BLaER1 treated with 17β-estradiol and CSF1 and Interleukin-3, amounts not matched to agents 10 nM and 100 nM (cell line): ENCODE results near the gene ZNF136.

Experiments
- H3K27ac ChIP-seq, 11 experiments: shearing (Covaris generic); formaldehyde crosslinking; 2 replicates each; pipeline ENCODE4 v1.8.1; 2022
- H3K27me3 ChIP-seq, 11 experiments: shearing (Covaris generic); formaldehyde crosslinking; 2 replicates each; pipeline ENCODE4 v1.8.1; 2022
- H3K36me3 ChIP-seq, 11 experiments: shearing (Covaris generic); formaldehyde crosslinking; 2 replicates each; pipeline ENCODE4 v1.8.1; 2022
- H3K4me1 ChIP-seq, 10 experiments: shearing (Covaris generic); formaldehyde crosslinking; 2 replicates each; pipeline ENCODE4 v1.8.1; 2022
- H3K4me2 ChIP-seq, 11 experiments: shearing (Covaris generic); formaldehyde crosslinking; 2 replicates each; pipeline ENCODE4 v1.8.1; 2022
- H3K4me3 ChIP-seq, 10 experiments: shearing (Covaris generic); formaldehyde crosslinking; 2 replicates each; pipeline ENCODE4 v1.8.1; 2022
- H3K9ac ChIP-seq, 11 experiments: shearing (Covaris generic); formaldehyde crosslinking; 2 replicates each; pipeline ENCODE4 v1.8.1; 2022
- H3K9me3 ChIP-seq, 11 experiments: shearing (Covaris generic); formaldehyde crosslinking; replicated peaks in 1 of 11; 2 replicates each; pipeline ENCODE4 v1.8.1; 2022
- H4K20me1 ChIP-seq, 11 experiments: shearing (Covaris generic); formaldehyde crosslinking; 2 replicates each; pipeline ENCODE4 v1.8.1; 2022
- Cebpa-rat ChIP-seq, 11 experiments: shearing (Covaris generic); IDR thresholded peaks; 2 replicates each; pipeline ENCODE4 v1.8.1; 2022

ZNF136 gene

DNA sequence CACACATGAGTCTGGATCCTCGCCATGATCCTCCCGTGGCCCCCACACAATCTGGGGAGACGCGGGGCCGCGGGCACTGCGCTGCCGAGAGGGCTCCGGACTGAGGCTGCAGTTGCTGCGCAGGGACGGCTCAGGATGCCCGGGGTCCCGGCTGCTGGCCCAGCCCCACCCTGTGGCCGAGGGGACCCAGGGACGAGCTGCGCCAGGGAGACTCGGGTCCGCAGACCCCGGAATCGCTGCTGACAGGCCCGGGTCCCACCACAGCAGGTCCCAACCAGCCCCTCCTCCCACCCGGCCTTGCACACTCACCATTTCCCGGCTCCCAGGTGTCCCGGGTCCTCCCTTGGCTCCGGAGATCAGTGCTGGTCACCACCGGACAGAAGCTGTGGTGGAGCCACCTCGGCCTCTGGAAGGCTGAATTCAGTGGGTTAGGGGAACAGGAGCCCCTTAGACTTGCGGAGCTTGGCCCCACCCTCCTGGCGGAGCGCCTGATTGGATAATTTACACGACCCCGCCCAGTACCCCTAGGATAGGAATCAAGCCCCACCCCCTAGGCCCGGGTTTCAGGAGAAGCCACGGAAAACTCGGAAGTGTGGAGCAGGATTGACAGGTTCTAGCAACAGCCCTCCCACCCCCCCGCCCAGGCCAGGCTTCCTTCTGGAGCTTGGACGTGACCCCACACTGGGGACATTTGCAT, 74.4 kb downstream of the ZNF136 start:
- H3K9me3 ChIP-seq = peaks cover 81 to 97% (median 93%) of the 10 kb centered on the region in 11 experiments
- TF ChIP-seq Cebpa-rat (IDR thresholded peaks at IDR 0.05) = no peak
- no peaks in the 10 kb centered on the region for H4K20me1 ChIP-seq
- peaks cover 36 to 92% (median 69%) of the 10 kb centered on the region in 11 experiments for H3K36me3 ChIP-seq
- no peak overlapping the region for H3K9ac ChIP-seq
- peaks cover 0 to 13% (median 5%) of the 10 kb centered on the region in 10 experiments; a peak in 9 of 20 replicates for H3K4me1 ChIP-seq
- 0 out of 20 replicates have a peak overlapping the region, but pooled peaks of 1 of the 10 experiments have one; percentile 13 for H3K4me3 ChIP-seq
- H3K4me2 ChIP-seq = no peak overlapping the region
- no peak overlapping the region for H3K27ac ChIP-seq
- H3K27me3 ChIP-seq = no peaks in the 10 kb centered on the region
